Hematopoietic multipotent progenitor cell treated with erythropoietin and hydrocortisone succinate and interleukin-3 and kit ligand, for 6 days (in vitro differentiated cells): ENCODE results near the gene KNOP1.
A peak's percentile ranks its signal among the peaks of the same experiment; 100 is the strongest.
"Not testable (repeated sequence)": the region's sequence is repeated elsewhere in the genome, so short reads cannot be mapped to it uniquely, and the experiment has no call there.

Experiments used
- DNase-seq: peaks from one replicate; pipeline ENCODE4 v3.0.0-alpha.2; 2015

KNOP1 gene

DNA sequence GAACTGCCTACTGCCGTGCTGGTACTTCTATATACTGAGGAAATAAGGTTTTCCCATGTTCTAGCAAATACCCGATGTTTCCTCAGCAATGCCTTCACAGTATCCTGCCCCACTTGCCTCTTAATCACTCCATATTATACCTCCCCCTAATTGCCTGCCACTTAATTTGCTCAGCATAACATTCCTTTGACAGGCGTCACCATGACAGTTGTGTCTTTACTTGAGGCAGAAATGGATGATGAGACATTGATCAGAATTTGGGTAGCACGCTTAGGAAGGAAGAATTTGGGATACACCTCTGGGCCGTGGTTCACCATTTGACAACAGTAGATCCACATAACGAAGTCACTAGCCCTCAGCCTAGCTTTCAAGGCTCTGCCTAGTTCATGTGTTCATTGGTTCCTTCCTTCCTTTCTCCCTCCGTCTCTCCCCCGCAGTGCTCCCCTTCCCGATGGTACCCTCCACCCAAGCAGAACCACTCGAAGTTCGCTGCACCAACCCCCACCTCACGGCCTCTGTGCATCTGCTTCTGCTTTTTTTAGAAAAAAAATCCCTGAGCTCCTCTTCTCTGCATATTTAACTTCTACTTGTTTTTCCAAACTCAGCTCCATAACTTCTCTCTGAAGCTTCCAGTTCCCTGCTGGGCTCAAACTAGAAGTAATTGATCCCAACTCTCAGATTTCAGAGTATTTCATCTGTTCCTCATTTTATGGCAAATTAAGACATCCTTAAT, 19.4 kb upstream of the KNOP1 start:
- no peak for DNase-seq

GRCh38 chr16:19735074-19735867, 17.2 kb upstream of the KNOP1 start:
- DNase-seq: no peak

- no peak for DNase-seq
Measured at GRCh38 chr16:19733551-19733950, 15.5 kb upstream of the KNOP1 start.

DNA sequence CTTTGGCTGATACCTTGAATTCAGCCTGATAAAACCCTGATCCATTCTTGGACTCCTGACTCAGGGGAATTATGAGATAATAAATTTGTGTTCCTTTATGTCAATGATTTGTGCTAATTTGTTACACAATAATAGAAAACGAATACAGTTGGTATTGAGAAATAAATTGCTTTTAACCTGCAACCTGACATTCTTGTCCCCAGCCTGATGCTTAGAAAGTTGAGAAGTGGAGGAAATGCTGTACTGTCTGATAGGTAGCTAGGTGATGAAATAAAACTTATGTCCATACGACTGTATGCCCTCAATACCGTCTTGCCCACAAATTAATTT, 10.6 kb upstream of the KNOP1 start:
- no peak for DNase-seq

DNA sequence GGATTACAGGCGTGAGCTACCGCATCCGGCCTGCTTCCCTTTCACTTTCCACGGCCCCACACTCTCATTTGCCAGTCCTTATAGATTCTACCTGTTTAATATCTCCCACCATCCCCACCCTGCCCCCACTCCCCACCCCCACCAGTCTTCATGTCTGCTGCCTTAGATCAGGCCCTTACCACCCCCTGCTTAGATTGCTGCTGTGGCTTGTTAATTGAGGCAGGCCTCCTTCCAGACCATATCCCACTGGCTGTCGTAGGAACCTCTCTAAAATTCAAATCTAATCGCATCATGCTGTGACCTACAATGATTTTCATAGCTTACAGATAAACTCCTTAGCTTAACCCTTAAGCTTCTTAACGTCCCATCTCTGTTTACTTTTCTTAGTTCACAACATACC, 5.0 kb upstream of the KNOP1 start:
- no peak for DNase-seq

DNA sequence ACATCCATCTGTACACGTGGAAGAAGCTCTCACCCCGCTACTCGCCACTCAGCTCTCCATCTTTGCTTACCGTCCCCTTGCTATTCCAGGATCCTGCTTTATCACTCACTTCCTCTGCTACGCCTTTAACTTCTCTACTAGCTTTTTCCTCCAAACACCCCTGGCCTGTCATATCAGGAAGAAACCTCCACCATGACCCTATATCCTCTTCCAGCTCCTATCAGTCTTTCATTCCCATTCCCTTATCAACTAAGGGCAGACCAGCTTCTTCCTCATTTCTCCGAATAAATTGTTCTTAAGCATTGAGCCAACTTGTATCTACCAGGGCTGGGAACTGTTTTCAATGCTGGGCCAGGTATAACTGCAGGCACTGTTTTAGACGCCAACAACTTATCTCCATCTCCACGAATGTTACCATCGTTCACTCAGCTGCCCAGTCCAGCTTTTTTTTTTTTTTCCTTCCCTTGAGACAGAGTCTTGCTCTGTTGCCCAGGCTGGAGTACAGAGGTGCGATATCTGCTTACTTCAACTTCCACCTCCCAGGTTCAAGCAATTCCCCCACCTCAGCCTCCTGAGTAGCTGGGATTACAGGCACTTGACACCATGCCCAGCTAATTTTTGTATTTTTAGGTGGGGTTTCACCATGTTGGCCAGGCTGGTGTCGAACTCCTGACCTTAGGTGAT, 4.4 kb upstream of the KNOP1 start:
- DNase-seq: peak; percentile 54

DNA sequence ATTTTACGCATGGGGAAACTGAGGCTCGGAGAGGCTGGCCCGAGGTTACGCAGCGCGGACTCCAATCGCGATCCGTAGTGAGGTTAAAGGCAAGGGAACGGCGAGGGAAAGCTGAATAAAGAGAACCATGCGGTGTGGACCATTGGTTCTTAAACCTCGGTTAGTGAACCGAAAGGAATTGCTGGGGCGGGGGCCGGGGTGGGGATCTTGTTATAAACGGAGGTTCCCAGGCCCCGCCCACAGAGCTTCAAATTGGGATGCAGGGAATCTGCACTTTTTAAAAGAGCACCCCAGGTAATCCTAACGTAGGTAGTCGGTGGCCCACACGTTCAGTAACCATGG, 568 bp upstream of the KNOP1 start:
- DNase-seq: peak; percentile 34

- DNase-seq: peak; percentile 55
Measured at GRCh38 chr16:19717314-19717713, 713 bp downstream of the KNOP1 start.

GRCh38 chr16:19716728-19717127, 1.3 kb downstream of the KNOP1 start:
- DNase-seq: not testable (repeated sequence)

DNA sequence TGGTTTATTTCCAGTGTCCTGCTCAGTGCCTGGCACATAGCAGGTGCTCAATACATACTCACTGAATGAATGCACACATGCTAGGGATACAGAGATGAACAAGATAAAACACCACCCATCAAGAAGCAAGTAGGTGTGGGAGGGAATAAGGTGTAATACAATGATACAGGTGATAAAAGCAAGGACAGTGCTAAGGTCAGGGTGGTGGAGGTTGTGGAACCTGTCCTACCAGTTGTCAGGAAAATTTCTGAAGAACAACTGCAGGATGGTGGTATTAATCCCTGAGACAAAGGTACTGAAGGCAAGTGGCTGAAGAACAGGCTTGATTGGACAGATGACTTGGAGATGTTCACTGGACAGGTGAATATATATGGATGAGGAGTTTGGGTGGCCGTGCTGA, 1.8 kb downstream of the KNOP1 start:
- no peak for DNase-seq

DNA sequence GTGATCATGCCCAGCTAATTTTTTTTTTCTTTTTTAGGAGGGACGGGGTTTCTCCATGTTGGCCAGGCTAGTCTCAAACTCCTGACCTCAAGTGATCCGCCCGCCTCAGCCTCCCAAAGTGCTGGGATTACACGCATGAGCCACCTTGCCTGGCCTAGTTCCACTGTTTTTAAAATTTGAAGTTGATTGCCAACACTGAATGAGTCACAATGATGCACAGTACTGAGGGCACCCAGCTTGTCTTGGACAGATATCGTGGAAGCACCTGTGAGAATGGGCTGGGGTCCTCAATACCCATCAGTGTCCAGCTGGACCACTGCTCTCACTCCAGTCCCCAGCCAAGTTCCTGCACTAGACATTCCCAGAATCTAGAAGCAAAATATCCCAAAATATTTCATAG, 2.5 kb downstream of the KNOP1 start:
- DNase-seq: no peak

DNA sequence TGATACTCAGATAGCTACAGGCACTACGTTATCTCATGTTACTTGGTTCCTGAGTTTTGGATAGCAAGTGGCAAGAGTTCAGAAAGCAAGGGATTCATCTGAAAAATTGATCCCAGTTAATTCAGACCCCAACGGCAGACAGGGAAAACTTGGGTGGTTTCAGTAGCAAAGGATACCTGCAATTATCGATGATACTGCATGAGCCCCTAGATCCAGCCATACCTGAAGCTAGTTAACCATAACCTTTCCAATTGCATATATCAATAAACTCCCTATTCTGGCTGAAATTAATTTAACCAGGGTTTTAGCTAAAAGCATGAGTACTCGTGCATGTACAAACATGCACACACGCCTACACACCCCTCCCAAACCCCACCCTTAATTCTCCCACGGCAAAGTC, 4.3 kb downstream of the KNOP1 start:
- no peak for DNase-seq

DNA sequence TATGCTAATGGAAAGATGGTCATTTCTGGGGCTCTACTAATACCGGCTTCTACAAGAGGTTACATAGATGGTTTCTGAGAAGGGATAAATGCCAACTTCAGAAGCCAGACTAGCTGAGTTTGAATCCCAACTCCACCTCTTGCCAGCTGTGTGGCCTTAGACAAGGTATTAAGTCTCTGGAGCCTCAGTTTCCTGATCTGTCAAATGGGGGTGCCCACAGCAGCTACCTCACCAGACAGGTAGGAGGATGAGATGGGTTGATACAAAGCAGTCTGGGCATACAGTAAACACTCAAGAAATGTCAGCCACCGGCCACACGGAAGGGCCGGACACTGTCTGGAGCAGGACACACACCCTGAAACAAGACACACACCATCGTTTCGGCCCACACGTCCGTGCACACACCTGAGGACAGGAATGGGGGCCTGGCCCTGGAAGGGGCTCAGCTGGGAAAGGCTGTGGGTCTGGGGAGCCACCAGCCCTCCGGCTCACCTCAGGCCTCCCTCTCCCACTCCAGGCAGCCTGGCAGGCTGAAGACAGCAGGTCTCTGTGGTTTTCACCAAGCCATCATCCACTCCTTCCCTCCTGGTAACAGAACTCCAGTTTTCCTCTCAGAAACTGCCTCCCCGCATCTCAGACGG, 5.5 kb downstream of the KNOP1 start:
- no peak for DNase-seq

DNA sequence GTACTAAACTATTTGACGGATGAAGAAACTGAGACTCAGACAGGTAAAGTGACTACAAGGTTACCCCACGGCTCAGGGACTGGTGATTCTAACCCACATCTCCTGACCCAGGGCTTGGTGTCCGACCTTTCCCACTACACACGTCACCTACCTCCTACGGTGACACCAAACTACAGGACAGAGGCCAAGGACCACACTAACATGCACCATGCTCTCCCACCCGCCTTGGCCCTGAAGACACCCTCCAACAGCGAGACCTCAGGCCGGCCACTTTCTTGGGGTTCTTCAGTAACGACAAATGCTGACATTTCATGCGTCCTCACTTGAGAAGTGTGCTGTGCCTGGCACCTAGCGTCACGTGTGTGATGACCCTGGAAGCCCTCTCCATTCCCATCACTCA, 6.4 kb downstream of the KNOP1 start:
- DNase-seq: no peak

GRCh38 chr16:19710991-19711545, 7.0 kb downstream of the KNOP1 start:
- no peak for DNase-seq

GRCh38 chr16:19710191-19710908, 7.7 kb downstream of the KNOP1 start:
- no peak for DNase-seq

GRCh38 chr16:19709381-19710136, 8.5 kb downstream of the KNOP1 start:
- DNase-seq: no peak

DNA sequence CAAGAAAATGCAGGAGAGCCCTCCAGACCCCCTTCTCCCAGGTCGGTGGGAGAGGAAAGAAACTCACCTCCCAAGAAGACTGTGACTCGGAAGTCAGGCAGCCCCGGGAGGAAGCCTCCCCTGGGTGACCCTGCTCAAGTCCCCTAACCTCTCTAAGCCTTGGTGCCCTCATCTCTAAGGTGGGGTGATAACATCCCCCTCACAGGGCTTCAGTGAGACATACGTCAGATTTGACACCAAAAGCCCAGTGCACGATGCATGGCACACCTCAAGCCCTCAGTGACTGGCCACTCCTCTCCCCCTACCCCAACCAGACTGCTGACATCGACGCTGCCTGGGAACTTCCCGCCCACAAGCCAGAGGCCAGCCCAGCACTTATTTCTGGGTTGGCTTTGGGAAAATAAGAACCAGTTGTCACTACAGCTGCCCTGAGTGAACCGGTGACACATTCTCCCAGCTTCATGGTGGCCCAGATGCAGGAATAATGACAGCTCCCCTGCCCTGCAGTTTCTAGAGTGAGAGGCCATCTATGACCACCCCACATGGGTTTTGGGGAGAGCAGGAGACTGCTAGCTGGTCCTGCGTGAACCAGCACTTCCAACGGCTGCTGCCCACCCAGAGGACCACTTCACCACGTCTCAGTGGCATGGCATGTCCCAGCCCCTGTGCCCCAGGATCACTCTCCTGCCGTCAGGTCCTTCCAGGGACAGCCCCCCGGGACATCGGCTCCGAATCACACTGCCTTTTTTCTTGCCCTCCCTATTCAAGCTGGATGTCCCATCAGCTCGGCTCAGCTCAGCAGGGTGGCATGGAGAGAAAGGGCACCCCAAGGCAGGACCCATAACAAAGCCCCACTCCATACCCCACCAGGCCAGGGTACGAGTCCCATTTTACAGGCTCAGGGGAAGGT, 9.5 kb downstream of the KNOP1 start:
- no peak for DNase-seq

- DNase-seq: no peak
Measured at GRCh38 chr16:19707569-19708295, 10.3 kb downstream of the KNOP1 start.

DNA sequence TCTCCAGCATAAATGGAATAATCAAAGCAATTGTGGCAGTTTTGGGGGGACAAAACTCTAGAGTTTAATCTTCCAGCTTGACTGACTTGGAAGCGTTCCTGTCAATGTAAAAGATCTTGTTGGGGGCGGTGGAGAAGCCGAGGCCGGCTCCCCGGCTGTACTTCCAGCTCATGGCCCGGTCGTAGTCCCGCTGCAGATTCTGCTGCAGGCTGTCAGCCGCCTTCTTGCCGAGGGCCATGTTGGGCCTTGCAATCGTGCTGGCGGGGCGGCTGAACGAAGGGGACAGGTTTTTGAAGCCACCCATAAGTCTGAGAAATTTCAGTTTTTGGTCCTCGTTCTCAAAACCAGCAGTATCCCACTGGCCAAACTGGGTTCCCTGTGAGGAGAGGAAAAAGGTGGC, 11.2 kb downstream of the KNOP1 start:
- DNase-seq: no peak
